ENCODE data around the gene CIDEA. TPM values are rescaled to one million over a fixed set of nuclear protein-coding genes. Genes with fewer than 3 reads are reported as not detected.

CIDEA gene
- total RNA-seq, 4 donors from 2014 or later = not detected

- WGBS = 76% methylated on average over 20 of the region's 25 CpGs
- intact Hi-C loops (cut with DNase I) = loop anchor here (10.0 kb wide), 1 partner anchor 639 kb away; the partner anchor contains the start of gene SEH1L
- H3K4me3 ChIP-seq = peak overlapping the region; percentile 78 to 99 (median 86)
These were observed 51.9 kb downstream of the CIDEA start for GRCh38 chr18:12305930-12306629.

GRCh38 chr18:12306752-12307700, 52.9 kb downstream of the CIDEA start:
- H3K4me1 ChIP-seq = peaks cover 19 to 56% (median 56%) of the 10 kb centered on the region in 4 donors
- no peak for DNase-seq (ENCODE audit: extremely low spot score)
- intact Hi-C loops (cut with DNase I) = loop anchor here (1.0 to 10.0 kb wide), 2 partner anchors 33 to 638 kb away; partner anchors contain the start of gene SEH1L
- no peak for TF ChIP-seq POLR2A (IDR thresholded peaks at IDR 0.05; ENCODE audit: low read depth)
- TF ChIP-seq EP300 (IDR thresholded peaks at IDR 0.05) = no peak
- TF ChIP-seq CTCF (IDR thresholded peaks at IDR 0.05) = peak in 1 of 3 experiments; percentile 22
- TF ChIP-seq POLR2AphosphoS5 (IDR thresholded peaks at IDR 0.05) = peak; percentile 56 to 62
- WGBS = 17% methylated on average over 33 of the region's 39 CpGs
- H3K4me3 ChIP-seq = peak overlapping the region; percentile 78 to 99 (median 86)
- H3K9me3 ChIP-seq = peaks cover 0 to 2% (median 0%) of the 10 kb centered on the region in 4 donors
- H3K36me3 ChIP-seq = peaks cover 11 to 17% (median 14%) of the 10 kb centered on the region in 4 donors
- no peaks in the 10 kb centered on the region for H3K27me3 ChIP-seq
- peak overlapping the region; percentile 98 to 100 (median 100) for H3K27ac ChIP-seq (replicated peaks in 1 of 4)

More at GRCh38 chr18:12305930-12306629, 51.9 kb downstream of the CIDEA start:
- Histone ChIP-seq H3K9me3 (no peaks in the 10 kb centered on the region), H3K27ac (replicated peaks in 1 of 4) (peak overlapping the region; percentile 98 to 100 (median 100)), H3K4me1 (peaks cover 19 to 55% (median 53%) of the 10 kb centered on the region in 4 donors), H3K36me3 (peaks cover 3 to 7% (median 5%) of the 10 kb centered on the region in 4 donors), H3K27me3 (no peaks in the 10 kb centered on the region)
- no peak for TF ChIP-seq CTCF (IDR thresholded peaks at IDR 0.05)
- TF ChIP-seq POLR2A (IDR thresholded peaks at IDR 0.05; ENCODE audit: low read depth) = no peak
- TF ChIP-seq POLR2AphosphoS5 (IDR thresholded peaks at IDR 0.05) = no peak
- TF ChIP-seq EP300 (IDR thresholded peaks at IDR 0.05) = no peak
- no peak for DNase-seq (ENCODE audit: extremely low spot score)

- intact Hi-C loops (cut with DNase I) = loop anchor here (1.0 to 10.0 kb wide), 2 partner anchors 34 to 637 kb away; partner anchors contain the start of gene SEH1L
- Histone ChIP-seq H3K9me3 (peaks cover 0 to 7% (median 4%) of the 10 kb centered on the region in 4 donors), H3K4me3 (peak within 1 kb of the TSS; percentile 78 to 99 (median 86)), H3K4me1 (peaks cover 19 to 61% (median 56%) of the 10 kb centered on the region in 4 donors), H3K36me3 (peaks cover 15 to 25% (median 20%) of the 10 kb centered on the region in 4 donors), H3K27ac (replicated peaks in 1 of 4) (peak within 1 kb of the TSS; percentile 98 to 100 (median 100)), H3K27me3 (no peaks in the 10 kb centered on the region)
- TF ChIP-seq EP300 (IDR thresholded peaks at IDR 0.05) = no peak
- peak; percentile 33 for TF ChIP-seq POLR2A (IDR thresholded peaks at IDR 0.05; ENCODE audit: low read depth)
- peak in 1 of 3 experiments; percentile 10 for TF ChIP-seq CTCF (IDR thresholded peaks at IDR 0.05)
- TF ChIP-seq POLR2AphosphoS5 (IDR thresholded peaks at IDR 0.05) = peak; percentile 61 to 83
- 0% methylated on average over 1 of the region's 88 CpGs for WGBS
- no peak for DNase-seq (ENCODE audit: extremely low spot score)
These were observed 53.7 kb downstream of the CIDEA start, which contains the start of gene TUBB6 for GRCh38 chr18:12307701-12308385. Gene TUBB6 (plus strand): TSS chr18:12308241. CDS start chr18:12308293, 52 bp downstream.
